ENCODE results near the gene TMEM221. TPM values are rescaled to one million over a fixed set of nuclear protein-coding genes. Genes with fewer than 3 reads are reported as not detected.
A peak's percentile ranks its signal among the peaks of the same experiment; 100 is the strongest.

The TMEM221 gene
- total and polyA plus RNA-seq, 2 donors, result 0.19 to 3.2 TPM

GRCh38 chr19:17431417-17431816 is 17.1 kb downstream of the TMEM221 start:
- no peaks in the 10 kb centered on the region for H3K36me3 ChIP-seq (ENCODE audit: control insufficient read depth in 2 of 2, insufficient read depth in 2 of 2, low read length in 1 of 2)
- DNase-seq (ENCODE audit: low read depth in 6 of 9, low spot score in 9 of 9), result no peak
- no peak overlapping the region for H3K27ac ChIP-seq (ENCODE audit: low read depth in 1 of 2, low read length in 1 of 2)
- H3K9me3 ChIP-seq (ENCODE audit: control insufficient read depth in 2 of 2, insufficient read depth in 1 of 2, low read length in 1 of 2), result peaks cover 0 to 8% of the 10 kb centered on the region in 2 donors
- peaks cover 0 to 4% of the 10 kb centered on the region in 2 donors for H3K4me1 ChIP-seq (ENCODE audit: control insufficient read depth in 2 of 2, insufficient read depth in 2 of 2, low read length in 2 of 2)
- H3K27me3 ChIP-seq (ENCODE audit: control insufficient read depth in 2 of 2, insufficient read depth in 1 of 2, low read length in 1 of 2), result no peaks in the 10 kb centered on the region
- no peak overlapping the region for H3K4me3 ChIP-seq (ENCODE audit: low read length in 2 of 2)
- WGBS, result 93% methylated on average over 7 of the region's 7 CpGs

DNA sequence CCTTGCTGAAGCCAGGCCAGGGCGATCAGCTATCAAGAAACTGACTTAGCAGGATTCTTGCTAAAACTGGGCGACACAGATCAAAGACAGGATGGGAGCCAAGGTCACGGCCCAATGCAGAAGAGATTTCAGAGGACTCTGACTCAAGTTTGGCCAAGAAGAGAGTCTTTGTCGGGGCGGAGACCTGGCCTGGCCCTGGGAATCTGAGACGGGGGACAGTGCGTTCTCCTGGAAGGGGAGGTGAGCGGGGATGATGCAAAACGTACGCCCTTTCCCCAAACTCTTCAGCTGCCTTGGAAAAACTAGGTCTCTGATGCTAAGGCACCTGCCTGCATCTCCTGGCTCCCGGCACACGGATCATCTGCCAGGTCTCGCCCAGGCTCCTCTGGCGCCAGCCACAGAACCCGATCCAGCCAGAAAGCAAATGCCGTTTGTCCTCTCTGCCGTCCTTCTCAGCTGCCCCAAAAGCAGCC is 18.8 kb downstream of the TMEM221 start:
- peaks cover 2 to 9% of the 10 kb centered on the region in 2 donors for H3K4me1 ChIP-seq (ENCODE audit: control insufficient read depth in 2 of 2, insufficient read depth in 2 of 2, low read length in 2 of 2)
- no peaks in the 10 kb centered on the region for H3K9me3 ChIP-seq (ENCODE audit: control insufficient read depth in 2 of 2, insufficient read depth in 1 of 2, low read length in 1 of 2)
- H3K36me3 ChIP-seq (ENCODE audit: control insufficient read depth in 2 of 2, insufficient read depth in 2 of 2, low read length in 1 of 2), result no peaks in the 10 kb centered on the region
- no peaks in the 10 kb centered on the region for H3K27me3 ChIP-seq (ENCODE audit: control insufficient read depth in 2 of 2, insufficient read depth in 1 of 2, low read length in 1 of 2)
- peak overlapping the region; percentile 33 to 49 for H3K27ac ChIP-seq (ENCODE audit: low read depth in 1 of 2, low read length in 1 of 2)
- DNase-seq (ENCODE audit: low read depth in 6 of 9, low spot score in 9 of 9), result peak in 1 of 9 donors; percentile 28
- H3K4me3 ChIP-seq (ENCODE audit: low read length in 2 of 2), result no peak overlapping the region
- WGBS, result 92% methylated on average over 17 of the region's 17 CpGs

DNA sequence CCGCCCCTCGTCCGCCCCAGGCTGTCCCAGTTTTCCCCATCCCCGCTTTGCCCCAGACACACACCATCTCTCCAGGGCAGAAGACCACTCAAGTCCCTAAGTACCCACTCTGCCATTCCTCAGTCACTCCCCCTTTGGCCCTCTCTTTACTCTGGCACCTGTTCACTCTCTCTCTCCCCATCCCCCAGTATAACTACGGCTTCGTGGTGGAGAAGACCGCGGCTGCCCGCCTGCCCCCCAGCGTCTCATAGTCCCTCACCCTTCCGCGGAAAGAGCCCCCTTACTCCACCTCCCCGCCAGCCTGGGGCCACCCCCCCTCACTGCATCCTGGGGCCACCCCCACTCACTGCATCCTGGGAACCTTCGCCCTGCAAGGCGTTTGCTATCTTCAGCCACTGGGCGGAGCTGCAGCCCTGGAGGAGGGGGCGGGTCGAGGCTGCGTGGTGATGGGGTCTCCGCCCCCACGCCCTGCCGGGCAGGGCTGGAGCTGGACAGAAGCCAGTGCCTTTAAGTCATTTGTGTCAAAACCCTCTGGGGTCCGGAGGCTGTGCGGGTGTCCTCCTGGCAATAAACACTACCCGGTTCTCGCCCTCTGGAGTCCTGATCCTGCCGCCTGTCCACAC is 23.6 kb downstream of the TMEM221 start:
- Histone ChIP-seq H3K4me3 (ENCODE audit: low read length in 2 of 2) (no peak overlapping the region), H3K27ac (ENCODE audit: low read depth in 1 of 2, low read length in 1 of 2) (no peak overlapping the region), H3K36me3 (ENCODE audit: control insufficient read depth in 2 of 2, insufficient read depth in 2 of 2, low read length in 1 of 2) (peaks cover 9 to 11% of the 10 kb centered on the region in 2 donors), H3K27me3 (ENCODE audit: control insufficient read depth in 2 of 2, insufficient read depth in 1 of 2, low read length in 1 of 2) (no peaks in the 10 kb centered on the region), H3K4me1 (ENCODE audit: control insufficient read depth in 2 of 2, insufficient read depth in 2 of 2, low read length in 2 of 2) (peaks cover 10 to 18% of the 10 kb centered on the region in 2 donors), H3K9me3 (ENCODE audit: control insufficient read depth in 2 of 2, insufficient read depth in 1 of 2, low read length in 1 of 2) (peaks cover 0 to 5% of the 10 kb centered on the region in 2 donors)
- peak in 2 of 9 donors; percentile 47 to 68 for DNase-seq (ENCODE audit: low read depth in 6 of 9, low spot score in 9 of 9)
- 30% methylated on average over 27 of the region's 27 CpGs for WGBS

- Histone ChIP-seq H3K27ac (ENCODE audit: low read depth in 1 of 2, low read length in 1 of 2) (no peak overlapping the region), H3K9me3 (ENCODE audit: control insufficient read depth in 2 of 2, insufficient read depth in 1 of 2, low read length in 1 of 2) (peaks cover 0 to 5% of the 10 kb centered on the region in 2 donors), H3K27me3 (ENCODE audit: control insufficient read depth in 2 of 2, insufficient read depth in 1 of 2, low read length in 1 of 2) (no peaks in the 10 kb centered on the region), H3K36me3 (ENCODE audit: control insufficient read depth in 2 of 2, insufficient read depth in 2 of 2, low read length in 1 of 2) (peaks cover 9 to 11% of the 10 kb centered on the region in 2 donors), H3K4me3 (ENCODE audit: low read length in 2 of 2) (no peak overlapping the region), H3K4me1 (ENCODE audit: control insufficient read depth in 2 of 2, insufficient read depth in 2 of 2, low read length in 2 of 2) (peaks cover 14 to 24% of the 10 kb centered on the region in 2 donors)
- WGBS, result 98% methylated on average over 20 of the region's 20 CpGs
- no peak for DNase-seq (ENCODE audit: low read depth in 6 of 9, low spot score in 9 of 9)
Measured at GRCh38 chr19:17423429-17424208, 24.8 kb downstream of the TMEM221 start.

- Histone ChIP-seq H3K4me1 (ENCODE audit: control insufficient read depth in 2 of 2, insufficient read depth in 2 of 2, low read length in 2 of 2) (peaks cover 14 to 24% of the 10 kb centered on the region in 2 donors), H3K27ac (ENCODE audit: low read depth in 1 of 2, low read length in 1 of 2) (no peak overlapping the region), H3K27me3 (ENCODE audit: control insufficient read depth in 2 of 2, insufficient read depth in 1 of 2, low read length in 1 of 2) (no peaks in the 10 kb centered on the region), H3K9me3 (ENCODE audit: control insufficient read depth in 2 of 2, insufficient read depth in 1 of 2, low read length in 1 of 2) (peaks cover 0 to 5% of the 10 kb centered on the region in 2 donors), H3K36me3 (ENCODE audit: control insufficient read depth in 2 of 2, insufficient read depth in 2 of 2, low read length in 1 of 2) (peaks cover 9 to 11% of the 10 kb centered on the region in 2 donors), H3K4me3 (ENCODE audit: low read length in 2 of 2) (no peak overlapping the region)
- WGBS, result 97% methylated on average over 4 of the region's 4 CpGs
- DNase-seq (ENCODE audit: low read depth in 6 of 9, low spot score in 9 of 9), result no peak
Measured at GRCh38 chr19:17421942-17422341, 26.5 kb downstream of the TMEM221 start.

- WGBS, result 5% methylated on average over 25 of the region's 25 CpGs
- DNase-seq (ENCODE audit: low read depth in 6 of 9, low spot score in 9 of 9), result peak in 1 of 9 donors; percentile 36
- H3K27me3 ChIP-seq (ENCODE audit: control insufficient read depth in 2 of 2, insufficient read depth in 1 of 2, low read length in 1 of 2), result no peaks in the 10 kb centered on the region
Measured at GRCh38 chr19:17420475-17420924, 28.0 kb downstream of the TMEM221 start.

DNA sequence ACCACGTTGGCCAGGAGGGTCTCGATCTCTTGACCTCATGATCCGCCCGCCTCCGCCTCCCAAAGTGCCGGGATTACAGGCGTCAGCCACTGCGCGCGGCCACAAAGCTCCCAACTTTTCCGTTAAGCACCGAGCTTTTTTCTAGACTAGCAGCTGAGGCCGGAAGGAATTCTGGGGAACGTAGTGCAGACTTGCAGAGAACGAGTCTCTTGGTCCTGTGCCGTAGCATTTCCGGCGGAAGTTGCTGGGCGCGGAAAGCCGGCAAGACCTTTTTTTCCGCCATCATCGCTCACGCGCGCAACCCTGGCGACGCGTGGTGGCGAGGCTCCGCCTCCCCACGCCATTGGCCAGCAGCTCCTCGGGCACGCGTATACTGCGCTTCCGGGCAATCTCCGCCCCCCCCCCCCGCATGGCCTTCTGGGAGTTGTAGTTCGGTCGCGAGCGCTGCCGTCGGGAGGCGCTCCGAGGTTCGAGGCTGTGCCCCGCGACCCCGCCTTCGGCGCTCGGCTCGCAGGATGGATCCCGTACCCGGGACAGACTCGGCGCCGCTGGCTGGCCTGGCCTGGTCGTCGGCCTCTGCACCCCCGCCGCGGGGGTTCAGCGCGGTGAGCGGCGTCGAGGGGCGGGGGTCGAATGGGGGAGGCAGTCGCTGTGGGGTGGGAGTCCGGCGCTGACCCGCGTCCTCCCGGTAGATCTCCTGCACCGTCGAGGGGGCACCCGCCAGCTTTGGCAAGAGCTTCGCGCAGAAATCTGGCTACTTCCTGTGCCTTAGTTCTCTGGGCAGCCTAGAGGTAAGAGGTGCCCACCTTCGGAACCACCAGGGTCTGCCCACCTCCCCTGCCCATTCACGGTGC is 28.6 kb downstream of the TMEM221 start, which contains the start of gene MVB12A:
TSS of gene MVB12A (plus strand) at position 427 of the 854 bp plus-strand sequence. CDS start at position 516, 89 bp downstream.
- H3K27ac ChIP-seq (ENCODE audit: low read depth in 1 of 2, low read length in 1 of 2), result peak within 1 kb of the TSS; percentile 78 to 87

More at GRCh38 chr19:17420475-17420924, 28.0 kb downstream of the TMEM221 start:
- Histone ChIP-seq H3K4me3 (ENCODE audit: low read length in 2 of 2) (peak overlapping the region; percentile 68 to 86), H3K9me3 (ENCODE audit: control insufficient read depth in 2 of 2, insufficient read depth in 1 of 2, low read length in 1 of 2) (peaks cover 0 to 5% of the 10 kb centered on the region in 2 donors), H3K36me3 (ENCODE audit: control insufficient read depth in 2 of 2, insufficient read depth in 2 of 2, low read length in 1 of 2) (peaks cover 9 to 11% of the 10 kb centered on the region in 2 donors), H3K4me1 (ENCODE audit: control insufficient read depth in 2 of 2, insufficient read depth in 2 of 2, low read length in 2 of 2) (peaks cover 14 to 24% of the 10 kb centered on the region in 2 donors), H3K27ac (ENCODE audit: low read depth in 1 of 2, low read length in 1 of 2) (peak overlapping the region in 1 of 2 donors; percentile 25)

DNA sequence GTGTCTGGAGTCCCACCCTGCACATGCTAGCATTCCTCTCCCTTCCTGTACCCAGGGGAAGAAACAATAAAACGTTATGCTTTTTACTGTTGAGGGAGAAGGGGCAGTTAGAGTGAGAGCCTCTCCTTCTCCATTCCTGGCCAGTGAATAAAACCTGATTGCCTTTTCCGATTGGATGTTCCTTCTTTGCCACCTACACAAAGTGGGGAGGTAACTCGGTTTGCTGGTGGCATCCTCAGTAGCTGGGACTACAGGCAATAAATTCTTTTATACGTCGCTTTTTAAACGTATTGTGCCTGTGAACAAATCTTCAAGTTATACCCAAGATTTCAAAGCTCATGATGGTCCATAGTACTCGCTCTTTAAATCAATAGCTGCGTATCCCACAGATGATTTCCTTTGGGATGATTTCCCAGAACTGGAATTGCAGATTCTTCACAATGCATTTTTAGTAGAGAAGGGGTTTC is 29.3 kb downstream of the TMEM221 start:
- Histone ChIP-seq H3K9me3 (ENCODE audit: control insufficient read depth in 2 of 2, insufficient read depth in 1 of 2, low read length in 1 of 2) (peaks cover 0 to 5% of the 10 kb centered on the region in 2 donors), H3K36me3 (ENCODE audit: control insufficient read depth in 2 of 2, insufficient read depth in 2 of 2, low read length in 1 of 2) (peaks cover 9 to 15% of the 10 kb centered on the region in 2 donors), H3K27me3 (ENCODE audit: control insufficient read depth in 2 of 2, insufficient read depth in 1 of 2, low read length in 1 of 2) (no peaks in the 10 kb centered on the region), H3K4me3 (ENCODE audit: low read length in 2 of 2) (peak overlapping the region; percentile 68 to 86), H3K27ac (ENCODE audit: low read depth in 1 of 2, low read length in 1 of 2) (peak overlapping the region; percentile 78 to 87), H3K4me1 (ENCODE audit: control insufficient read depth in 2 of 2, insufficient read depth in 2 of 2, low read length in 2 of 2) (peaks cover 10 to 15% of the 10 kb centered on the region in 2 donors)
- peak in 1 of 9 donors; percentile 8 for DNase-seq (ENCODE audit: low read depth in 6 of 9, low spot score in 9 of 9)
- WGBS, result 32% methylated on average over 8 of the region's 8 CpGs

More for the DNA sequence above, 28.6 kb downstream of the TMEM221 start, which contains the start of gene MVB12A:
- under 1% methylated on average over 85 of the region's 85 CpGs for WGBS
- Histone ChIP-seq H3K4me3 (ENCODE audit: low read length in 2 of 2) (peak within 1 kb of the TSS; percentile 68 to 86), H3K27me3 (ENCODE audit: control insufficient read depth in 2 of 2, insufficient read depth in 1 of 2, low read length in 1 of 2) (no peaks in the 10 kb centered on the region), H3K36me3 (ENCODE audit: control insufficient read depth in 2 of 2, insufficient read depth in 2 of 2, low read length in 1 of 2) (peaks cover 9 to 11% of the 10 kb centered on the region in 2 donors), H3K4me1 (ENCODE audit: control insufficient read depth in 2 of 2, insufficient read depth in 2 of 2, low read length in 2 of 2) (peaks cover 14 to 21% of the 10 kb centered on the region in 2 donors), H3K9me3 (ENCODE audit: control insufficient read depth in 2 of 2, insufficient read depth in 1 of 2, low read length in 1 of 2) (peaks cover 0 to 5% of the 10 kb centered on the region in 2 donors)
- peak; percentile 96 to 100 (median 99) for DNase-seq (ENCODE audit: low read depth in 6 of 9, low spot score in 9 of 9)

Data from thymus (tissue), 11 donors.